ENCODE data around the gene GMPR2.

GRCh38 chr14:24233538-24233866 lies 773 bp downstream of the GMPR2 start:
- TF ChIP-seq CTCF (IDR thresholded peaks at IDR 0.05; ENCODE audit: low read length) (no peak), EZH2 (IDR thresholded peaks at IDR 0.05; ENCODE audit: borderline replicate concordance, low read length) (no peak)

All from OCI-LY1 (cell line).